ENCODE results near the gene SAXO1.

GRCh38 chr9:18990494-18990893, 42.5 kb downstream of the SAXO1 start:
- TF ChIP-seq CTCF (conservative IDR thresholded peaks at IDR 0.05): no peak
- TF ChIP-seq ZFX (IDR thresholded peaks at IDR 0.05): no peak

All from C4-2B (cell line).